Activated gamma-delta T cell treated with Interleukin-2 at 50 U/mL for 16 hours (primary cell): ENCODE measurements around the gene KRTAP10-2.

ENCODE experiments used
- DNase-seq: peaks from one replicate; pipeline ENCODE4 v3.0.0-alpha.2; 2020

Gene KRTAP10-2

DNA sequence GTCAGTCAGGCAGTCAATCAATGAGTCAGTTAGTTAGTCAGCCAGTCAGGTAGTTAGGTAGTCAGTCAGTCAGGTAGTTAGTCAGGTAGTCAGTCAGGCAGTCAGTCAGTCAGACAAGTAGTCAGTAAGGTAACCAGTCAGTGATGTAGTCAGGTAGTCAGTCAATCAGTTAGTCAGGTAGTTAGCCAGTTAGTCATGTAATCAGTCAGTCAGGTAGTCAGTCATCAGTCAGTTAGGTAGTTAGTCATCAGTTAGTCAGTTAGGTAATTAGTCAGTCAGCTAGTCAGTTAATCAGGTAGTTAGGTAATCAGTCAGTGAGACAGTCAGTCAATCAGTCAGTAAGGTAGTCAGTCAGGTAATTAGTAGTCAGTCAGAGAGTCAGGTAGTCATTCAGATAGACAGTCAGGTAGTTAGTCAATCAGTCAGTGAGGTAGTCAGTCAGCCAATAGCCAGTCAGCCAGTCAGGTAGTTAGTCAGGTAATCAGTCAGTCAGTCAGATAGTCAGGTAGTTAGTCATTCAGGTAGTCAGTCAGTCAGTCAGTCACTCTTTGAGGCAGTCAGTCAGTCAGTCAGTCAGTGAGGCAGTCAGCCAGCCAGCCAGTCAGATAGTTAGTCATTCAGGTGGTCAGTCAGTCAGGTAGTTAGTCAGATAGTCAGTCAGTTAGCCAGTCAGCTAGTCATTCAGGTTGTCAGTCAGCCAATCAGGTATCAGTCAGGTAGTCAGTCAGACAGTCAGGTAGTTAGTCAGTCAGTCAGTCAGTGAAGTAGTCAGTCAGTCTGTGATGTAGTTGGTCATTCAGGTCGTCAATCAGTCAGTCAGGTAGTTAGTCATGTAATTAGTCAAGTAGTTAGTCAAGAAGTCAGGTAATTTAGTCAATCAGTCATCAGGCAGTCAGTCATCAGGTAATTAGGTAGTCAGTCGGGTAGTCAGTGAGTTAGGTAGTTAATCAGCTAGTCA, 26.6 kb downstream of the KRTAP10-2 start:
- DNase-seq, result no peak

DNA sequence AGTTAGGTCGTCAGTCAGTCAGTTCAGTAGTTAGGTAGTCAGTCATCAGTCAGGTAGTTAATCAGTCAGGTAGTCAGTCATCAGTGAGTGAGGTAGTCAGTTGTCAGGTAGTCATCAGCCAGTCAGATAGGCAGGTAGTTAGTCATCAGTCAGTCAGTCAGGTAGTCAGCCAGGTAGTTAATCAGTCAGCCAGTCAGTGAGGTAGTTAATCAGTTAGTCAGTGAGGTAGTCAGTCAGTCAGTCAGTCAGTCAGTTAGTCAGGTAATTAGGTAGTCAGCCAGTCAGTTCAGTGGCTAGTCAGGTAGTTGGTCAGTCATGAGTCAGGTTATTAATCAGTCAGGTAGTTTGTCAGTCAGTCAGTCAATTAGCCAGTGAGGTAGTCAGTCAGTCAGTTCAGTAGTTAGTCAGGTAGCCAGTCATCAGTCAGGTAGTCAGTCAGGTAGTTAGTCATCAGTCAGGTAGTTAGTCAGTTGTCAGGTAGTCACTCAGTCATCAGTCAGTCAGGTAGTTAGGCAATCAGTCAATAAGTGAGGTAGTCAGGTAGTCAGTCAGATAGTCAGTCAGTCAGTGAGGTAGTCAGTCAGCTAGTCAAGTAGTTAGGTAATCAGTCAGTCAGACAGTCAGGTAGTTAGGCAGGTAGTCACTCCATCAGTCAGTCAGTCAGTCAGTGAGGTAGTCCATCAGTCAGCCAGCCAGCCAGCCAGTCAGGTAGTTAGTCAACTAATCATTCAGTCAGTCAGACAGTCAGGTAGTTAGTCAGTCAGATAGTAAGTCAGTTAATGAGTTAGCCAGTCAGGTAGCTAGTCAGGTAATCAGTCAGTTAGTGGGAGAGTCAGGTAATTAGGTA, 27.5 kb downstream of the KRTAP10-2 start:
- no peak for DNase-seq

DNA sequence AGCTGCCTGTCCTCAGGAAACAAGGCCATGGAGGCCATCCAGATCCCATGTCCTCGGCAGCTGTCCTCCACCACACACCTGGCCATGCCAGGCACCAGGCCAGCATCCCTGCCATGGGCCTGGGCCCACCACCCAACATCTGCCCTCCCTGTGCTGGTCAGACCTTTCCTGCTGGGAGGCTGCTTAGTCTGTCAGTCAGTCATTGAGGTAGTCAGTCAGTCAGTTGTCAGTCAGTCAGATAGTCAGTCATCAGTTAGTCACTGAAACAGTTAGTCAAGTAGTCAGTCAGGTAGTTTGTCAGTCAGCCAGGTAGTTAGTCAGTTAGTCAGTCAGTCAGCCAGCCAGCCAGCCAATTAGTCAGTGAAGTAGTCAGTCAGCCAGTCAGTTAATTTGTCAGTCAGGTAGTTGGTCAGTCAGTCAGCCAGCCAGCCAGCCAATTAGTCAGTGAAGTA, 28.5 kb downstream of the KRTAP10-2 start:
- no peak for DNase-seq

DNA sequence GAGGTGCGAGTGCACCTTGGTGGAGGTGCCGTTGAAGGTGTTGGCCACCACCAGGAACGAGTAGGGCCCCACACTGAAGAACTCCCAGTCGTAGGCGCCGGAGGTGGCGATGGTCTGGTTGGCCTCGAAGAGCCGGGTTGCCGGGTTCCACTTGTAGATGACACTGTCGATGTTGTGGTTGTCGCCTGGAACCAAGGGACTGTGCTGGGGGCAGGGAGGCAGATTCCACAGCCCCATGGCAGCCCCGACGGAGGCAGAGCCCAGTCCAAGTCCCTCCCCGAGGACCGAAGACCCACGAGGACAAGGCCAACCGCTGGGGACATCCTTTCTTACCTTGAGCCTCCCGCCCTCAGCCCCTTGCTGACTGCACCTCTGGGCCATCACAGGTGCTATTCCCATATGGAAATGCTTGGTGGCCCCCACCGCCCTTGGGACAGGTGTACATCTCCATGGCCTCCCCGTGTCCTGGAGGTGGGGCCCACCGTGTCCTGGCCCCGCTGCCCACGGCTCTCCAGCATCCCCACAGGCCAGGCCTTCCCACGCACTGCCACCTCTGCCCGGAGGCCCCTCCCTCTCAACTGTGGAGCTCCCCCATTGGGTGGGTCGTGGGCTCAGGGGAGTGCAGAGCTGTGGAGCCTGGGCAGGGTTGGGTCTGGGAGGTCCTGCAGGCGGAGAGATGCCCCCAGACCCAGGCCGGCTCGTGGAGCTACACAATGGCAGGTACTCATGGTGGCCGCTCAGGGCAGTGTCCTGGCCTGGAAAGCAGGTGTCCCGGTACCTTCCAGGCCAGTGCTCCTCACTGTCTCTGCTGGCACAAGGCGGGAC, 29.2 kb downstream of the KRTAP10-2 start:
- no peak for DNase-seq

DNA sequence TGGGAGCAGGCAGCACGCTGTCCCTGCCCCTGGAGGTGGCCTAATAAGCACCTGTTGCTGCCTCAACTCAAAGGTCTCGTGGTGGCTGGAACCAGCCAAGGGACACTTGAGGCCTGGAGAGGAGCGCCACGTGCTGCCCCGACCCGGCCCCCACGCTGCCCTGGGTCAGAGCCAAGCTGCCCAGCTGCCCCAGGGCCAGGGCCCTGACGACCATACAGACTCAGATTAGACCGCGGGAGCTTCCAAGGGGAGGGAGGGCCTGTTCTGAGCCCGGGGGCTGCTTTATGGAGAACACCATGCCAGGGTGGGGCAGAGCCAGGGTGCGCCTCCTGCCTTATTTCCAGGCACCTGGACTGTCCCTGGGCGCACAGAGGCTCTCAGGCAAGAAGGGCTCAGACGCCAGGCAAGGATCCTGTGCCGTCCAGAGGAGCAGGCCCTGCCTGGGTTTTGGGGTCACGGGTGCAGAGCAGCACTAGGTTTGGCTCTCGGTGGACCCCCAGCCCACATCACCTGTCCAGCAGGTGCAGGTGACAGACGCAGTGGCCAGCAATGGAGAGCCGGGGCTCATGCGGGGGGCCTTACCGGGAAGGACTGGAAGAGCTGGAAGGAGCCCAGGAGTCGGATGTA, 29.9 kb downstream of the KRTAP10-2 start:
- no peak for DNase-seq

DNA sequence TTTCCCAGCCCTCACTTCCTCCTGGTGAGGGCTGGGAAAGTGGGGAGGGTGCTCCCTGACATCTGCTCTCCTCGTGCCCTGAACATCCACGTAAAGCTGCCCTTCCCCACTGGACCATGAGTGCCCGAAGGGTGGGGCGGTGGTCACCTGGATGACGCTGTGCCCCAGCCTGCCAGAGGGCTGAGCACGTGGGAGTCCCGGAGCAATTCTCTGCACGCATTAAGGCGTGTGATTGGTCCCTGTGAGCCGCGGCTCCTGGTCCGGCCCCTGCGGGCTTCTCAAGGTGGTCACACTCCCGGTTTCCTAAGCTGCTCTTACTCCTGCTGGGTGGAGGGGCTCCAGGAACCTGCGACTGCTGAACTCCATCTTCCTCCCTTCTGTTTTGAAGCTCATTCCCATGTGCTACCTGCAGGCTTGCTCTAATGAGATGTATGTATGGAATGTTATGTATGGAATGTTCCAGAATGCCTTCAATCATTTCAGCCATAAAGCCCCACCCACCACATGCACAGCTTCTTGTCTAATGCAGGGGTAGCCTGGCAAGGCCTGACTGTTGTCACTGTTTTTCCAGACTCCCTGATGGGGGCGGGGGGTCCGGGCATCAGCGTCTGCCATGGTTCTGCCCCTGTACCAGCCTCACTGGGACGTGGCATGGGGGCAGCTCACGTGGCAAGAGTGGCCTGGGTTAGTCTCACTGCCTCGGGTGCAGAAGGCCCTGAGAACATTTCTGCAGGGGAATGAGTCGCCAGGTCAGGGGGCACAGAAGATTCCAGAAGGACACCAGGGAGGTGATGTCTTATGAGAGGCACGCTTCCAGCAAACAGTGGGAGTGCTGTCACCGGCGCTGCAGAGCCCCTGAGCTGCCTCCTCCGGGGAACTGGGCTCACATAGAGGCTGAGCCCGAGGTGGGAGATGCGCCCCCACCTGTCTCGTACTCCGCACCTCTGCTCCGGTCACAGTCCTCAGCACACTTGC, 30.7 kb downstream of the KRTAP10-2 start:
- no peak for DNase-seq

DNA sequence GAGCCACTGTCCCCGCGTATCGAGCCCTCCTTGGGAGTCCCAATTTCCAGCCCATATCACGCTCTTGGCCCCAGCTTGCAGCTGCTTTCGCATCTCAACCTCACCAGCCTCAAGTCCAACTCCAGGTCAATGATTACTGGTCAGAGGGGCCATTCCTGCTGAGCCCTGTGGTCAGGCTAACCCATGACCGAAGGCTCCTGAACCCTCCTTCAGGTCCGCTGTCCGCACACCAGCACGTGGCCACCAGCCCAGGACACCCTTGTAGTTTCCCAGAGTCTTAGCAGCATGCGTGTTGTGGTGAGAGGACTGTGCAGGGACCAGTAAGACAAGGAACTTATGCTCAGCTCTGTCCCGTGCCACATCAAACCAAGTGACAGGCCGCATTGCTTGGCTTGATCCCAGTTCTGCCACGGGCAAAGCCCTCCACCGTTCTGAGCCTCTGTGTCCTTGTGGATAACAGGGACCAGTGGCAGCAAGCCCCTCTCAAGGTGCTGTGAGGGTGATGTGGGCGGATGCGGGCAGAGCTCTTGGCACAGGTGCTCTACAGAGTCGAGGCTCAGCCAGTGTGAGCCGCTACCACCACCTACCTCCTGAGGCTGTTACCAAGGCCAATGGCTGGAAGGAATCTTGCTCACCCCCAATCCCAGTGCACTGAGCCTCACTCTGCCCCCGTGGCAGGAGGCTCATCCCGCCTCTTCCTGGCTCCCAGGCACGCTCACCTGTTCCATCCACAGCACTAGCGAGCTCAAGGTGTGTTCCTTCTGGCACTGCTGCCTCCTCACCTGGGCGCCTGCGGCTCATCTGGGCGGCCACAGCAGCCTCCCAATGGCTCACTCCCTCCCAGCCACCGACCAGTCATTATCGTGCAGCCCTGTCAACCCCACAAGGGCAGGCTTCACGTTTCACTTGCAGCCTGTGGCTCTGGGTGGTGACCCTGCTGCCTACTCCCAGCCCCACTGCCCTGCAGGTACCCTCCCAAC, 31.7 kb downstream of the KRTAP10-2 start:
- no peak for DNase-seq

DNA sequence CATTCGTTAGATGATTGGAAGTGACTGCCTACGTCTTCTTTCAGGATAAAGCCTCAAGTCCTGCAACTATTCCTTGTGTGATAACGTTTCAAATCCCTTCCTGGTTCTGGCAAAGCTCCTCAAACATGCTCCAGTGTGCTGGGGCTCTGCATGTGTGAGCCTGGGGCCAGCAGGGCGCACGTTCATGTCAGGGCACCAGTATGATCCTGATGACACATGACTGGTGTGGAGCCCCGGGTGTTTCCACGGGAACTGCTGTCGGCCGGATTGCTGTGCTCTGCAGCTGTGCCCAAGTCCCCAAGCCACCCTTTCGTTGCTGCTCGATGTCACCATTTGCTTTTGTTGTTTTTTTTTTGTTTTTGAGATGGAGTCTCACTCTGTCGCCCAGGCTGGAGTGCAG, 32.6 kb downstream of the KRTAP10-2 start:
- no peak for DNase-seq

DNA sequence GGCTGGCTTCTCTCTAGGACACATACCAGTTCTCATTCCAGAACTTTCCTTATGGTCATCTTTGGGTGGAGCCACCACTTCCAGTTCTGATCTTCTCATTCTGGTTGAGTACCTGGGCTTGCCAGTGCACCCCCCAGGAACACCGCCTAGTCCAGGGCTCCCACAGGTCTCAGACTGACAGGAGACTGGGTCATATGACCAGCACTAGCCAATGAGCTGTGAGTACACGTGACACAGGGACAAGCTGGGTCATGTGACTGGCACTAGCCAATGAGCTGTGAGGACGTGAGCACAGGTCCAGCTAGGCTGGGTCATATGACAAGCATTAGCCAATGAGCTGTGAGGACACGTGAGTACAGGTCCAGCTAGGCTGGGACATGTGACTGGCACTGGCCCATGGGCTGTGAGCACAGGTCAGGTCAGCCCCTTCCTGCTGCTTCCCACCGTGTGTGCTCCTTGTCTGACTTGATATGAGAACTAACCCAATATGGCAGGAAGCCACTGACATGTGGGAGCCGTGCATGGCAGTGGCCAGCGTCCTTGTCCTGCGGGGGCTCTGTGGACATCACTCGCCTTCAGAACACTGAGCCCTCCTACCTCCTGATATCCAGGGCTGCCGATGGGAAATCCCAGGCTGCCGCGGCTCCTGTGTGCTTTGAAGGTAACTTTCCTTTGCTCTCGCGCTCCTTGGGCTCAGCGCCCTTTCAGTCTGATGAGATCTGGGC, 34.0 kb downstream of the KRTAP10-2 start:
- DNase-seq, result no peak

DNA sequence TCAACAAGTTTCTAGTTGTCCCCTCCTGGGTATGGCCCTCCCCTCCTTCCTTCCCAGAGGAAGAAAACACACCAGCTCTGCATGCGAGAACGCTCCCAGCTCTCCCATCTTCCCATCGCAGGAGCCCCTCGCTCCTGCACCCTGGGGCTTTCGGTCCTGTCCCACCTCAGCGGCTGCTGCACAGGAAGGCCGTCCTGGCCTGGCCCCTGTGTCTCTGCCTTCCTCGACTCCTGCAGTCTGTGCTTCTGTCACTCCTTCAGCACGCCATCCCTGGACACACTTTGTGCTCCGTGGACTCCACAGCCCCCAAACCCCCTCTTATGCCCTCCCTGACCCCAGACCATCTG, 34.5 kb downstream of the KRTAP10-2 start:
- DNase-seq, result no peak

DNA sequence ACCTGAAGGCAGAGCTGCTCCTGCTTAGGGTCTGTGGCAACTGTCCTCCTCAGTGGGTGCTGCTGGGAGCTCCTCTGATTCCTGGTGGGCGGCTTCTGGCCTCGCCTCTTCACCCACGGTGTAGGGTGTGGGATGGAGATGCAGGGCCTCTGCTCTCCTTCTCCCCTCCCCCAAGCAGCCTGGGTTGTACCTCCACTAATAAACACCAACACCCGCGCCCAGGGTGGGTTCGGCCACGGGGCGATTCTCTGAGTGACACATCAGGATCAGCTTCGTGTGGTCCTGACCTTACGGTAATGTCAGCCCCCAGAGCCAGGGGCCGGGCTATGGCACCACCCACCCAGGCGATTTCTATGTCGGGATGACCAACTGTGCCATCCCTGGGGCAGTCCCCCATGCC, 35.0 kb downstream of the KRTAP10-2 start:
- no peak for DNase-seq

DNA sequence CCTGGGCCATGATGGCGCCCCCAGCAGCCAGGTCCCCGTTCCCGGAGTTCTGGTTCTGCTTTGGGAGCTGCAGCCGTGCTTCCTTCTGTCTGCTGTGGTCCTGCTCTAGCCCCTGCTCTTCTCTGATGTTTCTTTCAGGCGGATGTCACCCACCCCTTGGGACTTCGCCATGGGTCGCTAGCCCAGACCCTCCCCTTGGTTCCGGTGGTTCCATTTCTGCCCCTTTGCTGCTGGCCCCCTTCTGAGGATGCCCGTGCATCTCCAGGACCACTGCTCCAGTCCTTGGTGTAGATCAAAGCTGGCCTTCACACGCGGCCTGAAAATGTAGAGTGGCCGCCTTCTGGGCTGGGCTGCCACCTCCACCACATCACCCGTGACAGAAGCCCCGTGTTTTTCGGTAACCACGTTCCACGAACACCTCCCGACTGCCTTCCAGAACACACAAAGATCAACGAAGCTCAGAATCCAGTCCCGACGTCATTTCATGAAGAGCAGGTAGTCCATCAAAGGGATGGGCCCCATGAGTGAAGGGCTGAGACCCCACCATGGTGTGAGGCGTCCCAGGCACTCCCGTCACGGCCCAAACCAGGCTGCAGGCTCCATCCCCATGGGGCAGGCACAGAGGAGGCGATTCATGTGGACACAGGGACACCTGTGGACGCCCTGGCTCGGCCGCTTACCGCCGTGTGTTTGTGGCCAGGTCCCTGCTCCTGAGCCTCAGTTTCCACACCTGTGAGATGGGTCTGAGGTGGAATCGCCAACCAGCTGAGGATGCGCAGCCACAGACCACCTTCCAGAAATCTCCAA, 35.7 kb downstream of the KRTAP10-2 start:
- no peak for DNase-seq

DNA sequence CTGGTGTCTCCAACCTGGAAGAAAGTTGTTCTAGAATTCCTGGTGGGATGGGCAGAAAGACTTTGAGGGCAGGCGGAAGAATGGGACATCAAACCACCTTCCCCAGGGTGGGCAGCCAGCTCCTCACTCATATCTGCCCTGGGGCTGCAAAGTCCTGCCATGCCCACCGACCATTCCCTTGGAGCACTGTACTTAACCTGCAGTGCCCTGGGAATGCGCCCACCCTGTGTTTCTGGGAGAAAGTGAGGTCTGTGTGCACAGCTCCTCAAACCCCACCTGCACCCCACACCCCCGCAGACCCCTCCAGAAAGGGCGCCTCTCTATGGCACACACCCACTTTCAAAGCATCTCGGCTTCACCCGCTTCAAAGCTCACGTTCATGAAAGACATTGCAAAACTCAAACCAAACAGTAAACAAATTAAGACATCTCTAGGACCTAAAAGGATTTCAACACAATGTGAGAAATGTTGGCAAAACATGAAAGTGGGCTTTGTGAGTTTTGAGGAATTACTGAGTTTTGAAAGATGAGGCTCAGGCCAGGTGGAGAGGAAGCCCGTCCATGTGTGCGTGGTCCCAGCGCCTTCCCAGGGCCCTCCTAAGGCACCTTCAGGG, 36.5 kb downstream of the KRTAP10-2 start:
- DNase-seq, result no peak

DNA sequence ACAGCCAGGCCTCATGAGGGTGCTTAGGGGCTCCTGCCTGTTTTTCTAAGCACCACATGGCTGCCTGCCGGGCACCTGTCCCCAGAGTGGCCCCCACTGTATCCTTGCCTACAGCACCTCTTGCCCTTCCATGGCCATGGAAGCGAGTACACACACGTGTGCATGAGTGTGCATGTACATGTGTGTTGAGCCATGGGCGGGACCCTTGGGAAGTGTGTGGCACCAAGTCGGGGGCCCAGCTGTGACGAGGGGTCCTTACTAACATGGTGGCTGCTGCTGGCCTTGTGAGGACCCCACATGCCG, 37.1 kb downstream of the KRTAP10-2 start:
- DNase-seq, result no peak

DNA sequence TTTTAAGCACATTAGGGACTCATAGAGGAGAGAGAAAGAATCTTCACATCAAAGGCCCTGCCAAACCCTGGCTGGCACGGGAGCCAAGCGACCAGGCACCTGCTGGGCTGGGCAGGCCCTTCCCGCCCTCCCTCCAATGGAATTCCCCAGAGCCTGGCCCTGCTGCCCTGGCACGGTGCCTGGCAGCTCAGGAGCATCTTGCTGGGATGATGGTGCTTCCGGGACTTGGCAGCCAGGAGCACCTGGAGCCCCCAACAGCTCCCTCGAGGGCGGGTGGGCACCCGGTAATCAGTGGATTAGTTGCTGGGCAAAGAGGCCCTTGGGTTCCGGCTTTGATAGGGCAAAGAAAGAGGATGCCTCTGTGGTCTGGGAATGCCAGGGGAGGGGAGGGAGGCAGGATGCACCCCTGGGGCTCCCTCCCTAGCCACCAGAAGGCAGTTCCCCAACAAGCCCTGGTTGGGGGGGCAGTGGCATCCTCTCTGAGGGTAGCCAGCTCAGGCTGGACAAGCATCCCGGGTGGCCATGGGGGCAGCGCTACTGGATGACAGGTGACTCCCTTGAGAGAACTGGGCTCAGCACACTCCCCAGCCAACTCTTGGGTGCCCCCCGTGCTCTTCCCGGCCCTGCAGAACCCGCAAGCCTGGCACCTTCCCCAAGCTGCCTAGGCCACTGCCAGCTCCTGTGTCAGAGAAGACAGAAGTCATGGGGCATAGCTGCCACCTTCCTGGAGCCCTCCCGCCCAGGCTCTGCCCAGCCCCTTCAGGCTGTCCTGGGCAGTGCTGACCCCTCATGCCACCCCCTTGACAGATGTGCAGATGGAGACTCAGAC, 37.7 kb downstream of the KRTAP10-2 start:
- no peak for DNase-seq

DNA sequence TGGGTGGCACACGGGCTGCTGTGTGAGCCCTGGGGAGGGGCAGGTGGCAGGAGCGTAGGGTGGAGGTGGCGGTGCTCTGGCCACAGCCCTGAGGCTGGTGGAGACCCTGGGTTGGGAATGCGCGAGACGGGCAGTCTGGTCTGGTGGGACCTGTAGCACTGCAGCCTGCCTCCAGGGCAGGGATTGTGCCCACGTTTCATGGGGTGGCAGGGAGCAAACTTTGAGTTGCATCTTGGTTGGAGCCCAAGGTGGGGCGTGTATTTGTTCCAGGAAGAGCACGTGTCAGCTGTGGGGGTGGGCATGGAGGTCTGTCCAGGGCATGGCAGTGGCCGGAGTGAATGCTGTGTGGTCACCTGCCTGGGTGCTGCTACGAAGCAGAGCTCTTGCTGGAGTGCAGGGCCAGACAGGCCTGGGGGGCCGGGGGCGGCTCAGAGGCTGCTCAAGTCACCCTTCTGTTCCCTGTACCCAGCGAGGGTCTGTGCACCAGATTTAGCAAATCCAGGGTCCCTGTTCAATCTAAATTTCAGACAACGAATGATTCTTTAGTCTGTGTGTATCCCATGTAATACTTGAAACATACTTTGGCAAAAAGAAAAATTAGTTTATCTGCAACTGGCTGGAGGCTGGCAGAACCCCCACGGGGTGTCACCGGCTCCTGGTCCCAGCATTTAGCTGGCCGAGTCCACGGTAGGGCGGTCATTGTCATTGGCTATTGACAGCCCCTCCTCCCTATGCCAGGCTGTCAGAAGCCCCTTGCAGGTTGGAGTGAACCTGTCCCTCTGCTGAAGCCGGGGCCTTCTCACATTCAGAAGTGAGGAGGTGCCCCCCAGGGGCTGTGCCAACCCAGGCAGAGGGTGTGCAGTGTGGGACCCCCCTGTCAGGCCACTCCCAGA, 38.6 kb downstream of the KRTAP10-2 start:
- no peak for DNase-seq
